ENCODE data around the gene SIX3. TPM values are rescaled to one million over a fixed set of nuclear protein-coding genes. Genes with fewer than 3 reads are reported as not detected.

SIX3 gene
- total RNA-seq, 4 donors from 2014 or later = 0.90 TPM; not detected in 3

DNA sequence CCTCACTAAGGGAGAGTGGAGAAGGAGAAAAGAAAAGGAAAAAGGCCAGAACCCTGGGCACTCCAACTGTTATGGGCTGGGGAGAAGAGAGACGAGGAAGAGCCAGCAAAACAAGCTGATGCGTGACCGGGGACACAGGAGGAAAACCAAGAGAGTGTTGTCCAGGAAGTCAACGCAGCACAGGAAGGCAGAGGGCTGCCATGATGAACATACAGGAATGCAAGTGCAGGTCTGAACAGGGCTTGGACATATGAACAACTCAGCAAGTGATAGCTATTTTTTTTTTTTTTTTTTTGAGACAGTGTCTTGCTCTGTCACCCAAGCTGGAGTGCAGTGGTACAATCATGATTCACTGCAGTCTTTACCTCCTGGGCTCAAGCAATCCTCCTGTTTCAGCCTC lies 28.4 kb downstream of the SIX3 start:
- Histone ChIP-seq H3K4me3 (no peak overlapping the region), H3K27ac (no peak overlapping the region), H3K4me1 (peaks cover 0 to 6% (median 2%) of the 10 kb centered on the region in 4 donors), H3K27me3 (peaks cover 0 to 31% of the 10 kb centered on the region in 2 donors), H3K36me3 (no peaks in the 10 kb centered on the region), H3K9me3 (no peaks in the 10 kb centered on the region)
- WGBS, 2 donors = 76 to 84% methylated on average over 4 of the region's 4 CpGs
- TF ChIP-seq, protein P1, sequence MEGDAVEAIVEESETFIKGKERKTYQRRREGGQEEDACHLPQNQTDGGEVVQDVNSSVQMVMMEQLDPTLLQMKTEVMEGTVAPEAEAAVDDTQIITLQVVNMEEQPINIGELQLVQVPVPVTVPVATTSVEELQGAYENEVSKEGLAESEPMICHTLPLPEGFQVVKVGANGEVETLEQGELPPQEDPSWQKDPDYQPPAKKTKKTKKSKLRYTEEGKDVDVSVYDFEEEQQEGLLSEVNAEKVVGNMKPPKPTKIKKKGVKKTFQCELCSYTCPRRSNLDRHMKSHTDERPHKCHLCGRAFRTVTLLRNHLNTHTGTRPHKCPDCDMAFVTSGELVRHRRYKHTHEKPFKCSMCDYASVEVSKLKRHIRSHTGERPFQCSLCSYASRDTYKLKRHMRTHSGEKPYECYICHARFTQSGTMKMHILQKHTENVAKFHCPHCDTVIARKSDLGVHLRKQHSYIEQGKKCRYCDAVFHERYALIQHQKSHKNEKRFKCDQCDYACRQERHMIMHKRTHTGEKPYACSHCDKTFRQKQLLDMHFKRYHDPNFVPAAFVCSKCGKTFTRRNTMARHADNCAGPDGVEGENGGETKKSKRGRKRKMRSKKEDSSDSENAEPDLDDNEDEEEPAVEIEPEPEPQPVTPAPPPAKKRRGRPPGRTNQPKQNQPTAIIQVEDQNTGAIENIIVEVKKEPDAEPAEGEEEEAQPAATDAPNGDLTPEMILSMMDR (IDR thresholded peaks at IDR 0.05) = no peak
- no peak for DNase-seq (ENCODE audit: low spot score in 2 of 2)

GRCh38 chr2:44970846-44971450 lies 29.4 kb downstream of the SIX3 start:
- H3K27ac ChIP-seq = no peak overlapping the region
- peaks cover 0 to 33% of the 10 kb centered on the region in 2 donors for H3K27me3 ChIP-seq
- no peak for DNase-seq (ENCODE audit: low spot score in 2 of 2)
- 85 to 87% methylated on average over 15 of the region's 15 CpGs for WGBS, 2 donors
- H3K4me3 ChIP-seq = no peak overlapping the region
- no peak for TF ChIP-seq EP300 (IDR thresholded peaks at IDR 0.05)
- TF ChIP-seq POLR2A (IDR thresholded peaks at IDR 0.05) = no peak
- TF ChIP-seq, protein P1 (IDR thresholded peaks at IDR 0.05) = no peak
- no peaks in the 10 kb centered on the region for H3K9me3 ChIP-seq
- no peaks in the 10 kb centered on the region for H3K36me3 ChIP-seq
- no peaks in the 10 kb centered on the region for H3K4me1 ChIP-seq

- Histone ChIP-seq H3K4me1 (no peaks in the 10 kb centered on the region), H3K36me3 (no peaks in the 10 kb centered on the region), H3K4me3 (no peak overlapping the region), H3K27me3 (peaks cover 0 to 45% of the 10 kb centered on the region in 2 donors), H3K9me3 (no peaks in the 10 kb centered on the region), H3K27ac (no peak overlapping the region)
- TF ChIP-seq EP300 (IDR thresholded peaks at IDR 0.05) (no peak), POLR2A (IDR thresholded peaks at IDR 0.05) (no peak)
- TF ChIP-seq, protein P1 (IDR thresholded peaks at IDR 0.05) = no peak
- DNase-seq (ENCODE audit: low spot score in 2 of 2) = no peak
- 23 to 27% methylated on average over 11 of the region's 11 CpGs for WGBS, 2 donors
Observed at GRCh38 chr2:44972771-44973535, 31.5 kb downstream of the SIX3 start.

GRCh38 chr2:44974064-44974715 lies 32.7 kb downstream of the SIX3 start:
- no peak overlapping the region for H3K27ac ChIP-seq
- peaks cover 0 to 45% of the 10 kb centered on the region in 2 donors for H3K27me3 ChIP-seq
- WGBS, 2 donors = 60 to 61% methylated on average over 5 to 6 of the region's 6 CpGs
- H3K36me3 ChIP-seq = no peaks in the 10 kb centered on the region
- H3K9me3 ChIP-seq = no peaks in the 10 kb centered on the region
- no peak overlapping the region for H3K4me3 ChIP-seq
- DNase-seq (ENCODE audit: low spot score in 2 of 2) = peak in 1 of 2 donors; percentile 19
- H3K4me1 ChIP-seq = no peaks in the 10 kb centered on the region
- TF ChIP-seq EP300 (IDR thresholded peaks at IDR 0.05) = no peak
- no peak for TF ChIP-seq POLR2A (IDR thresholded peaks at IDR 0.05)
- TF ChIP-seq, protein P1 (IDR thresholded peaks at IDR 0.05) = no peak
